ENCODE data around the gene GPC6.

Gene GPC6

DNA sequence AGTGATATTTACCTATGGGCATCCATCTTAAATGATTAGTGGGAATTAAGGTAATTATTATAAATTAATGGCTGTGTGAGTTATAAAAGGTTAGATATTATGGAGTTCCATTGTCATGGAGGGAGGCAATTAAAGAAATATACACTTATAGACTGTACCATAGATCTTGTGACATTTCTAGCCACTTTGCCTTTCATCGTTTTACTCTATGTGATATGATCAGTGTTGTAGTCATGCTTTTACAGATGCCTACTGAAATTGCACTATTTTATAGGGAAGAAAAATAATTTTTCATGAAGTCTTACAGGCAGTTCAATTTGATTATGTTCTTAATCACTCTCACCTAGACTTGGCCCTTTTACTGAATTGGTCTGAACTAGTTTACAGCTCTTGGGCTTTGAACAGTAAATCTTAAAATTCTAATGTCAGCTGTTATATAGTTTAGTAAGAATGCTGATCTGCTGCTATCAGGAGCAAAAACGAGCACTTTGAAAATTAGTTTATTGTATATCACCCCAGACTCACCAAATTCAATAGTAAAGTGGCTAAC, 301.2 kb downstream of the GPC6 start:
- no peak overlapping the region for H2AFZ ChIP-seq (ENCODE audit: low read depth, low read length, severe bottlenecking)
- H3K27ac ChIP-seq (ENCODE audit: low read depth, low read length), result no peak overlapping the region
- H4K20me1 ChIP-seq (ENCODE audit: low read depth, low read length), result no peaks in the 10 kb centered on the region
- no peak overlapping the region for H3K9ac ChIP-seq (ENCODE audit: low read length)
- no peaks in the 10 kb centered on the region for H3K9me3 ChIP-seq (ENCODE audit: insufficient read depth, low read length)
- H3K79me2 ChIP-seq (ENCODE audit: insufficient read depth, low read length), result no peaks in the 10 kb centered on the region
- H3K36me3 ChIP-seq (ENCODE audit: low read length), result no peaks in the 10 kb centered on the region
- no peaks in the 10 kb centered on the region for H3F3A ChIP-seq (ENCODE audit: insufficient read depth)
- no peaks in the 10 kb centered on the region for H3K9me2 ChIP-seq (replicated peaks; ENCODE audit: insufficient read depth, low read length)
- no peak for TF ChIP-seq EZH2phosphoT487 (conservative IDR thresholded peaks at IDR 0.05; ENCODE audit: low read length)
- no peak for TF ChIP-seq CTCF (IDR thresholded peaks at IDR 0.05; ENCODE audit: insufficient read depth, low read length, poor library complexity, severe bottlenecking)
- no peak overlapping the region for H3K4me2 ChIP-seq (ENCODE audit: low read depth, low read length, poor library complexity, severe bottlenecking)
- no peaks in the 10 kb centered on the region for H3K27me3 ChIP-seq (ENCODE audit: low read length)
- H3K4me3 ChIP-seq (ENCODE audit: insufficient read depth, low read length, poor library complexity, severe bottlenecking), result no peak overlapping the region

- Histone ChIP-seq H3K79me2 (ENCODE audit: insufficient read depth, low read length) (no peaks in the 10 kb centered on the region), H3K36me3 (ENCODE audit: low read length) (no peaks in the 10 kb centered on the region), H3K9ac (ENCODE audit: low read length) (no peak overlapping the region), H3K4me2 (ENCODE audit: low read depth, low read length, poor library complexity, severe bottlenecking) (no peak overlapping the region), H3K27me3 (ENCODE audit: low read length) (no peaks in the 10 kb centered on the region), H3K27ac (ENCODE audit: low read depth, low read length) (no peak overlapping the region), H2AFZ (ENCODE audit: low read depth, low read length, severe bottlenecking) (no peak overlapping the region), H3F3A (ENCODE audit: insufficient read depth) (no peaks in the 10 kb centered on the region), H3K4me3 (ENCODE audit: insufficient read depth, low read length, poor library complexity, severe bottlenecking) (no peak overlapping the region), H3K9me2 (replicated peaks; ENCODE audit: insufficient read depth, low read length) (no peaks in the 10 kb centered on the region), H3K9me3 (ENCODE audit: insufficient read depth, low read length) (no peaks in the 10 kb centered on the region), H4K20me1 (ENCODE audit: low read depth, low read length) (no peaks in the 10 kb centered on the region)
- no peak for TF ChIP-seq CTCF (IDR thresholded peaks at IDR 0.05; ENCODE audit: insufficient read depth, low read length, poor library complexity, severe bottlenecking)
- TF ChIP-seq EZH2phosphoT487 (conservative IDR thresholded peaks at IDR 0.05; ENCODE audit: low read length), result no peak
Observed at GRCh38 chr13:93529961-93530360, 303.4 kb downstream of the GPC6 start.

GRCh38 chr13:93534181-93534700, 307.6 kb downstream of the GPC6 start:
- Histone ChIP-seq H3K9ac (ENCODE audit: low read length) (no peak overlapping the region), H3K79me2 (ENCODE audit: insufficient read depth, low read length) (no peaks in the 10 kb centered on the region), H2AFZ (ENCODE audit: low read depth, low read length, severe bottlenecking) (no peak overlapping the region), H3K9me3 (ENCODE audit: insufficient read depth, low read length) (no peaks in the 10 kb centered on the region), H3K36me3 (ENCODE audit: low read length) (no peaks in the 10 kb centered on the region), H3K27ac (ENCODE audit: low read depth, low read length) (no peak overlapping the region), H3K9me2 (replicated peaks; ENCODE audit: insufficient read depth, low read length) (no peaks in the 10 kb centered on the region), H3K4me2 (ENCODE audit: low read depth, low read length, poor library complexity, severe bottlenecking) (no peak overlapping the region), H3K27me3 (ENCODE audit: low read length) (no peaks in the 10 kb centered on the region), H3K4me3 (ENCODE audit: insufficient read depth, low read length, poor library complexity, severe bottlenecking) (no peak overlapping the region), H3F3A (ENCODE audit: insufficient read depth) (no peaks in the 10 kb centered on the region), H4K20me1 (ENCODE audit: low read depth, low read length) (no peaks in the 10 kb centered on the region)
- TF ChIP-seq EZH2phosphoT487 (conservative IDR thresholded peaks at IDR 0.05; ENCODE audit: low read length) (no peak), CTCF (IDR thresholded peaks at IDR 0.05; ENCODE audit: insufficient read depth, low read length, poor library complexity, severe bottlenecking) (no peak)
